HepG2 (cell line): Measurements from ENCODE around the gene SNAPIN. TPM values are rescaled to one million over a fixed set of nuclear protein-coding genes. Genes with fewer than 3 reads are reported as not detected.

Experiments used
- ARID4A ChIP-seq: sonication (generic); formaldehyde crosslinking; IDR thresholded peaks from 2 replicates; pipeline ENCODE4 v1.5.0; 2020; ENCODE audit warnings: mild to moderate bottlenecking, missing genetic modification reagents, borderline replicate concordance
- KDM2A ChIP-seq: sonication (generic); formaldehyde crosslinking; IDR thresholded peaks from 2 replicates; pipeline ENCODE4 v1.4.0; 2020; ENCODE audit warnings: low read depth, missing genetic modification reagents, borderline replicate concordance
- LCORL ChIP-seq, 2 experiments: fragments of 450-650 bp in 1 of 2; sonication (generic) in 1 of 2; formaldehyde crosslinking in 1 of 2; IDR thresholded peaks; 2 replicates each; pipeline versions ENCODE4 v1.5.0 to v1.6.1; 2017 to 2020; ENCODE audit warnings: antibody characterized with exemption in 1 of 2, missing genetic modification reagents in 1 of 2
- MXD1 ChIP-seq: sonication (generic); formaldehyde crosslinking; IDR thresholded peaks from 2 replicates; pipeline ENCODE4 v1.4.0; 2020; ENCODE audit warnings: mild to moderate bottlenecking, missing genetic modification reagents
- PHF21A ChIP-seq: sonication (generic); formaldehyde crosslinking; IDR thresholded peaks from 2 replicates; pipeline ENCODE4 v1.5.0; 2020; ENCODE audit warnings: mild to moderate bottlenecking, missing genetic modification reagents
- REST ChIP-seq, 2 experiments: IDR thresholded peaks; 2 replicates each; pipeline ENCODE4 v1.6.1; 2011 to 2012; ENCODE audit warnings: low read length in 2 of 2, borderline replicate concordance in 1 of 2, low read depth in 1 of 2, mild to moderate bottlenecking in 1 of 2, moderate library complexity in 1 of 2
- ZFP36L1 ChIP-seq: sonication (generic); formaldehyde crosslinking; IDR thresholded peaks from 2 replicates; pipeline ENCODE4 v1.8.0; 2022; ENCODE audit warnings: mild to moderate bottlenecking, missing genetic modification reagents, moderate library complexity
- ZNF724P ChIP-seq: sonication (generic); formaldehyde crosslinking; IDR thresholded peaks from 2 replicates; pipeline ENCODE4 v1.8.0; 2022; ENCODE audit warnings: missing genetic modification reagents, borderline replicate concordance
- ZNF777 ChIP-seq: sonication (generic); formaldehyde crosslinking; IDR thresholded peaks from 2 replicates; pipeline ENCODE4 v1.4.0; 2020; ENCODE audit warnings: missing genetic modification reagents
- ZNF781 ChIP-seq: sonication (generic); formaldehyde crosslinking; IDR thresholded peaks from 2 replicates; pipeline ENCODE4 v1.5.1; 2020; ENCODE audit warnings: borderline replicate concordance, mild to moderate bottlenecking, missing genetic modification reagents; ENCODE audit errors: not compliant biosample characterization
- polyA plus RNA-seq, 8 experiments: library from polyadenylated mRNA; depleted of rRNA in 3 of 8; stranded (reverse) in 7 of 8; unstranded in 1 of 8; fragments of >200 nt; fragmentation: Illumina TruSeq in 4 of 8; extraction: Trizol in 4 of 8; gene quantifications; 2 replicates each; pipeline versions ENCODE4 v1.2.1 to v1.2.3, GENCODE V29; 2011 to 2016; ENCODE audit warnings: low read depth in 4 of 8, missing spikeins in 1 of 8, mixed read lengths in 1 of 8; ENCODE audit not compliant: insufficient read depth in 1 of 8
- total RNA-seq, 5 experiments: library from RNA; depleted of rRNA; stranded (reverse); fragments of >200 nt; fragmentation: Illumina TruSeq; extraction: Trizol; gene quantifications; 2 replicates each; pipeline ENCODE4 v1.2.3, GENCODE V29; 2016; ENCODE audit warnings: low read depth in 1 of 5

The SNAPIN gene
- total and polyA plus RNA-seq, 2 of the 13 experiments (the other 11 are each of a cell fraction or from before 2014, with no cell fraction given) = 23.9 to 25.7 TPM

GRCh38 chr1:153626904-153627714, 31.4 kb upstream of the SNAPIN start, which contains the start of gene S100A13 (continued):
- TF ChIP-seq REST (IDR thresholded peaks at IDR 0.05; ENCODE audit: borderline replicate concordance in 1 of 2, low read depth in 1 of 2, low read length in 2 of 2) (peak in 1 of 2 experiments; percentile 21; a peak in 1 of 4 replicates), MXD1 (CRISPR knock-in tag) (no peak), LCORL (IDR thresholded peaks at IDR 0.05) (no peak), LCORL (CRISPR knock-in tag; IDR thresholded peaks at IDR 0.05) (peak; percentile 95), ZNF777 (CRISPR knock-in tag) (no peak), ARID4A (CRISPR knock-in tag) (peak; percentile 75; the same call in 1 of the 2 replicates), PHF21A (CRISPR knock-in tag) (peak; percentile 56; the same call in 1 of the 2 replicates), KDM2A (CRISPR knock-in tag) (peak; percentile 32; the same call in 1 of the 2 replicates), ZNF781 (CRISPR knock-in tag) (no peak), ZNF724P (CRISPR knock-in tag) (0 out of 2 replicates have a peak, but pooled peaks have one; percentile 39), ZFP36L1 (CRISPR knock-in tag) (peak; percentile 13; the same call in 1 of the 2 replicates)
